LNCAP (cell line): Measurements from ENCODE around the gene MRPL43.

Source experiments
- TF ChIP-seq, protein P1 (sequence below): fragments of 450-650 bp; IDR thresholded peaks from 2 replicates; pipeline ENCODE4 v1.5.1; 2017; ENCODE audit warnings: mild to moderate bottlenecking

Gene MRPL43

GRCh38 chr10:100997360-100998182 is 10.3 kb upstream of the MRPL43 start:
- TF ChIP-seq, protein P1, sequence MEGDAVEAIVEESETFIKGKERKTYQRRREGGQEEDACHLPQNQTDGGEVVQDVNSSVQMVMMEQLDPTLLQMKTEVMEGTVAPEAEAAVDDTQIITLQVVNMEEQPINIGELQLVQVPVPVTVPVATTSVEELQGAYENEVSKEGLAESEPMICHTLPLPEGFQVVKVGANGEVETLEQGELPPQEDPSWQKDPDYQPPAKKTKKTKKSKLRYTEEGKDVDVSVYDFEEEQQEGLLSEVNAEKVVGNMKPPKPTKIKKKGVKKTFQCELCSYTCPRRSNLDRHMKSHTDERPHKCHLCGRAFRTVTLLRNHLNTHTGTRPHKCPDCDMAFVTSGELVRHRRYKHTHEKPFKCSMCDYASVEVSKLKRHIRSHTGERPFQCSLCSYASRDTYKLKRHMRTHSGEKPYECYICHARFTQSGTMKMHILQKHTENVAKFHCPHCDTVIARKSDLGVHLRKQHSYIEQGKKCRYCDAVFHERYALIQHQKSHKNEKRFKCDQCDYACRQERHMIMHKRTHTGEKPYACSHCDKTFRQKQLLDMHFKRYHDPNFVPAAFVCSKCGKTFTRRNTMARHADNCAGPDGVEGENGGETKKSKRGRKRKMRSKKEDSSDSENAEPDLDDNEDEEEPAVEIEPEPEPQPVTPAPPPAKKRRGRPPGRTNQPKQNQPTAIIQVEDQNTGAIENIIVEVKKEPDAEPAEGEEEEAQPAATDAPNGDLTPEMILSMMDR = peak; percentile 69

DNA sequence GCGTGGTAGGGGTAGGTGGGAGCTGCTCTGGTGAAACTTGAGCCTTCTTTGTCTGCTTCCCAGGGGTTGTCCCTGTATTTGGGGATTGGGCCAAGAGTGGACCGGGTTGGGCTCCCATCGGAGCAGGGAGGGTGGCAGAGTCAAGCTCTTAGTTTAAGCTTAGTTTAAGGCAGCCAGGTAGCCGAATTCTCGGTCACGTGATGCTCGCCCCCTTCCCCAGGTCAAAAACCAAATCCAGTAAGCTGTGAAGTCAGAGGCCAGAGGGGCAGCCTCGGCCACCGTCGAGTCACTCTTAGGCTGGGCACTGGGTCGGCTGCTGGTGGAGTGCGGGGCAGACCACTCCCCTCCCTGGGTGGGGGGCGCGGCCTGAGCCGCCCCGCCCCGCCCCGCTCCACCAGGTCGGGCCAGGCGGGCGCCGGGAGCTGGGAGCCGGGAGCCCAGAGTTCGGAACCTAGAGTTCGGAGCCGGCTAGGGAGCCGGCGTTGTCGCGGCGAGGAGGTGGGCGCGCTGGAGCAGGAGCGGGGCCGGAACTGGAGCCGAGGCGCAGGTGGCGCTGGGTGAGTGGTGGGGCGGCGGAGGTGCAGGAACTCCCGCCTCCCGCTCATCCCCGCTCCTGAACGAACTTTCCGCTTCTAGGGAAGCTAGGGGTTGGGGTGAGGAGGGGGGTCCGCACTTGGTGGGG is 9.5 kb upstream of the MRPL43 start:
- TF ChIP-seq, protein P1 = no peak

GRCh38 chr10:100995181-100995580 is 7.9 kb upstream of the MRPL43 start:
- TF ChIP-seq, protein P1 = no peak

- TF ChIP-seq, protein P1 = peak; percentile 43
Measured at GRCh38 chr10:100993986-100994708, 6.8 kb upstream of the MRPL43 start.

GRCh38 chr10:100989088-100989487 is 1.8 kb upstream of the MRPL43 start:
- TF ChIP-seq, protein P1 = no peak

DNA sequence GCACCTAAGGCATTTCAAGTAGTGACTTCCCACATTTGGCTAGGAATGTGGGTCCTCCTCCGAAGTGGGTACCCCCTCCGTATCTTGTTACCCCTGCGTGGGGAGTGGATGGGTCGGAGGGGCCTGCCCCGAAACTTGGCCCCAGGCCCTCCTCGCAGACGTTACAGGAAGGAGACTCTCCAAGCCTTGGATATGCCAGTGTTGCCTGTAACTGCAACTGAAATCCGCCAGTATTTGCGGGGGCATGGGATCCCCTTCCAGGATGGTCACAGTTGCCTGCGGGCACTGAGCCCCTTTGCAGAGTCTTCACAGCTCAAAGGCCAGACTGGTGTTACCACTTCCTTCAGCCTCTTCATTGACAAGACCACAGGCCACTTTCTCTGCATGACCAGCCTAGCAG is 869 bp upstream of the MRPL43 start:
- TF ChIP-seq, protein P1 = no peak

DNA sequence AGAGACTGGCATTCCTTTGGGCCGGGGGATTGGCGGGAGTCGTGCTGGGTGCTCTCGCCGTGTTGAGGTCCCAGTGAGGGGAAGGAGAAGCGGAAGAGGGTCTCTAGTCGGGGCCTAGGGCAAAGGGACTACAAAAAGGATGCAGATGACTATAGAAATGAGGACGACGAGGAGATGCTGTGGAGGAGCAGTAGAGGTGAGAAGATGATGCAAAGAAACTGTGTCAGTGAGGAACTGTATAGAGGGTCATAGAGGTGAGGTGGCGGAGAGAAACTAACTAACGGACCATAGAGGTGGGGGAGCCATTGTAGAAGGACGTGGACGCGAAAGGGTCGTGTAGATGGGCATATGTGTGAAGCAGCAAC is 370 bp upstream of the MRPL43 start:
- TF ChIP-seq, protein P1 = no peak
